Calu3 (cell line): ENCODE data around the gene SMC5. TPM values are rescaled to one million over a fixed set of nuclear protein-coding genes. Genes with fewer than 3 reads are reported as not detected.

ENCODE experiments used
- Bru-seq: library from RNA; stranded (reverse); fragments of 400-500 nt; gene quantifications from one replicate; lab custom pipeline; 2021; lab: Mats Ljungman, UMichigan
- BruChase-seq, 2 experiments: library from RNA; stranded (reverse); fragments of 400-500 nt; gene quantifications; one replicate each; lab custom pipeline; 2021; lab: Mats Ljungman, UMichigan
- BruUV-seq: library from RNA; stranded (reverse); fragments of 400-500 nt; replicated peaks from 2 replicates; lab custom pipeline; 2021; lab: Mats Ljungman, UMichigan
- CTCF ChIA-PET: fragments of 300-600 bp; sonication (Branson Sonifier 250); formaldehyde crosslinking; loops from one replicate; lab custom pipeline; 2022; ENCODE audit warnings: antibody characterized with exemption; lab: Charles Lee
- DNase-seq: peaks from one replicate; pipeline ENCODE4 v3.0.0; 2022
- H3K27ac Mint-ChIP-seq: one replicate; pipeline ENCODE4 v1.8.0; 2022; ENCODE audit warnings: mixed read lengths; ENCODE audit not compliant: unreplicated experiment
- H3K27me3 Mint-ChIP-seq: one replicate; pipeline ENCODE4 v1.8.0; 2022; ENCODE audit warnings: mixed read lengths; ENCODE audit not compliant: unreplicated experiment
- H3K36me3 Mint-ChIP-seq: one replicate; pipeline ENCODE4 v1.8.0; 2022; ENCODE audit warnings: mild to moderate bottlenecking, moderate library complexity, mixed read lengths; ENCODE audit not compliant: insufficient read depth, unreplicated experiment
- H3K4me1 Mint-ChIP-seq: one replicate; pipeline ENCODE4 v1.8.0; 2022; ENCODE audit warnings: mild to moderate bottlenecking, low read depth, mixed read lengths; ENCODE audit not compliant: unreplicated experiment
- H3K4me3 Mint-ChIP-seq: one replicate; pipeline ENCODE4 v1.8.0; 2022; ENCODE audit warnings: mild to moderate bottlenecking, low read depth, moderate library complexity, mixed read lengths; ENCODE audit not compliant: unreplicated experiment
- H3K9me3 Mint-ChIP-seq: one replicate; pipeline ENCODE4 v1.8.0; 2022; ENCODE audit warnings: low read depth, mixed read lengths; ENCODE audit not compliant: unreplicated experiment
- CTCF ChIP-seq: fragments of 200-600 bp; IDR thresholded peaks from one replicate; pipeline ENCODE4 v1.8.0; 2022; ENCODE audit warnings: antibody characterized with exemption; ENCODE audit not compliant: unreplicated experiment
- intact Hi-C: fragments of 100-400 bp; cut with micrococcal nuclease; formaldehyde crosslinking; loops from one replicate; pipeline ENCODE4 v1.10.0; 2022; ENCODE audit not compliant: unreplicated experiment
- long read RNA-seq: library from polyadenylated mRNA; stranded (forward); transcript quantifications from one replicate; pipeline ENCODE4 v2.0.0, GENCODE V29; 2022
- total RNA-seq: library from RNA; stranded (reverse); gene quantifications from 2 replicates; pipeline ENCODE4 v1.2.3, GENCODE V29; 2022

The SMC5 gene
- total RNA-seq (26.4 and 28.6 TPM in 2 replicates), Bru-seq, nascent RNA (percentile 92 among the genes with signal in this experiment), BruChase-seq, experiment 1, labeled RNA remaining after a 6-hour chase (percentile 86 among the genes with signal in this experiment), BruChase-seq, experiment 2, labeled RNA remaining after a 2-hour chase (percentile 86 among the genes with signal in this experiment)
- long read RNA-seq, full-length matches to known transcripts: 8 of 21 reads
- long read RNA-seq, partial matches to known transcripts: 2 of 21 reads
- long read RNA-seq, other reads (novel, unspliced or antisense): 11 of 21 reads

GRCh38 chr9:70258692-70259511, at the start of gene SMC5:
Gene SMC5, plus strand, starts transcription at chr9:70258978. Its CDS starts 101 bp downstream, at chr9:70259079.
- peak within 1 kb of the TSS; percentile 97 for H3K4me3 Mint-ChIP-seq
- peaks cover 40% of the 10 kb centered on the region for H3K4me1 Mint-ChIP-seq
- H3K9me3 Mint-ChIP-seq: no peaks in the 10 kb centered on the region
- no peak for TF ChIP-seq CTCF
- no peaks in the 10 kb centered on the region for H3K27me3 Mint-ChIP-seq
- peaks cover 62% of the 10 kb centered on the region for H3K36me3 Mint-ChIP-seq
- CTCF ChIA-PET: interaction anchor here (0.7 kb wide), 1 partner anchor 295 kb away, joined by 3 read pairs; no protein-coding TSS in a partner anchor
- peak; percentile 89 for DNase-seq
- BruUV-seq: TSS peak; percentile 51
- intact Hi-C loops: loop anchor here (5.0 kb wide), 2 partner anchors 147 to 502 kb away; no protein-coding TSS in a partner anchor
- H3K27ac Mint-ChIP-seq: peak within 1 kb of the TSS; percentile 94

- CTCF ChIA-PET: no interaction called here
- intact Hi-C loops: no loop called here
Observed at GRCh38 chr9:70217029-70217428, 41.7 kb upstream of the SMC5 start.

GRCh38 chr9:70218767-70219166, 40.0 kb upstream of the SMC5 start:
- H3K27ac Mint-ChIP-seq: no peak overlapping the region
- intact Hi-C loops: no loop called here
- no peaks in the 10 kb centered on the region for H3K4me1 Mint-ChIP-seq
- BruUV-seq: no TSS peak
- H3K9me3 Mint-ChIP-seq: peaks cover 12% of the 10 kb centered on the region
- H3K4me3 Mint-ChIP-seq: no peak overlapping the region
- no peaks in the 10 kb centered on the region for H3K27me3 Mint-ChIP-seq
- H3K36me3 Mint-ChIP-seq: peaks cover 4% of the 10 kb centered on the region
- no peak for DNase-seq
- CTCF ChIA-PET: no interaction called here
- TF ChIP-seq CTCF: no peak

More at GRCh38 chr9:70217029-70217428, 41.7 kb upstream of the SMC5 start:
- DNase-seq: no peak
- no peak for TF ChIP-seq CTCF
- Mint-ChIP-seq H3K9me3 (peaks cover 12% of the 10 kb centered on the region), H3K4me1 (no peaks in the 10 kb centered on the region), H3K36me3 (peaks cover 4% of the 10 kb centered on the region), H3K27me3 (no peaks in the 10 kb centered on the region), H3K4me3 (no peak overlapping the region), H3K27ac (no peak overlapping the region)
- BruUV-seq: no TSS peak

GRCh38 chr9:70220216-70220615, 38.6 kb upstream of the SMC5 start:
- BruUV-seq: no TSS peak
- DNase-seq: no peak

More at GRCh38 chr9:70220216-70220615, 38.6 kb upstream of the SMC5 start:
- H3K9me3 Mint-ChIP-seq: no peaks in the 10 kb centered on the region
- TF ChIP-seq CTCF: no peak
- CTCF ChIA-PET: no interaction called here
- no peak overlapping the region for H3K27ac Mint-ChIP-seq
- H3K4me1 Mint-ChIP-seq: no peaks in the 10 kb centered on the region
- H3K36me3 Mint-ChIP-seq: no peaks in the 10 kb centered on the region
- no peak overlapping the region for H3K4me3 Mint-ChIP-seq
- H3K27me3 Mint-ChIP-seq: no peaks in the 10 kb centered on the region
- intact Hi-C loops: loop anchor here (10.0 kb wide), 1 partner anchor 245 kb away; no protein-coding TSS in a partner anchor
